Measurements from ENCODE around the gene PDZD2. TPM values are rescaled to one million over a fixed set of nuclear protein-coding genes. Genes with fewer than 3 reads are reported as not detected.
"Not testable (repeated sequence)": the region's sequence is repeated elsewhere in the genome, so short reads cannot be mapped to it uniquely, and the experiment has no call there.

Gene PDZD2
- total RNA-seq, 1 donor from 2014 or later = not detected

GRCh38 chr5:32024751-32025150 is 385.8 kb downstream of the PDZD2 start:
- DNase-seq (ENCODE audit: low spot score) = no peak
- H3K27me3 Mint-ChIP-seq (ENCODE audit: insufficient read depth) = peaks cover 2% of the 10 kb centered on the region
- no peaks in the 10 kb centered on the region for H3K36me3 Mint-ChIP-seq (ENCODE audit: low read depth)
- intact Hi-C loops (cut with micrococcal nuclease) = no loop called here
- no peaks in the 10 kb centered on the region for H3K9me3 Mint-ChIP-seq
- H3K4me1 Mint-ChIP-seq (ENCODE audit: low read depth) = peaks cover 10% of the 10 kb centered on the region
- H3K4me3 Mint-ChIP-seq = no peak overlapping the region
- no peak overlapping the region for H3K27ac Mint-ChIP-seq

GRCh38 chr5:32027093-32027716 is 388.3 kb downstream of the PDZD2 start:
- Mint-ChIP-seq H3K27ac (no peak overlapping the region), H3K4me3 (no peak overlapping the region), H3K4me1 (ENCODE audit: low read depth) (no peaks in the 10 kb centered on the region), H3K9me3 (no peaks in the 10 kb centered on the region), H3K36me3 (ENCODE audit: low read depth) (no peaks in the 10 kb centered on the region), H3K27me3 (ENCODE audit: insufficient read depth) (peaks cover 2% of the 10 kb centered on the region)
- DNase-seq (ENCODE audit: low spot score) = no peak
- intact Hi-C loops (cut with micrococcal nuclease) = no loop called here

GRCh38 chr5:32027717-32028458 is 389.0 kb downstream of the PDZD2 start:
- Mint-ChIP-seq H3K9me3 (no peaks in the 10 kb centered on the region), H3K36me3 (ENCODE audit: low read depth) (no peaks in the 10 kb centered on the region), H3K4me3 (no peak overlapping the region), H3K4me1 (ENCODE audit: low read depth) (peaks cover 4% of the 10 kb centered on the region), H3K27me3 (ENCODE audit: insufficient read depth) (peaks cover 2% of the 10 kb centered on the region), H3K27ac (no peak overlapping the region)
- intact Hi-C loops (cut with micrococcal nuclease) = no loop called here
- no peak for DNase-seq (ENCODE audit: low spot score)

- Mint-ChIP-seq H3K36me3 (ENCODE audit: low read depth) (no peaks in the 10 kb centered on the region), H3K27ac (no peak overlapping the region), H3K27me3 (ENCODE audit: insufficient read depth) (peaks cover 2% of the 10 kb centered on the region), H3K4me3 (no peak overlapping the region), H3K4me1 (ENCODE audit: low read depth) (peaks cover 13% of the 10 kb centered on the region), H3K9me3 (no peaks in the 10 kb centered on the region)
- no peak for DNase-seq (ENCODE audit: low spot score)
- intact Hi-C loops (cut with micrococcal nuclease) = no loop called here
Observed at GRCh38 chr5:32029261-32029660, 390.3 kb downstream of the PDZD2 start.

- no peak for DNase-seq (ENCODE audit: low spot score)
- no peaks in the 10 kb centered on the region for H3K9me3 Mint-ChIP-seq
- peaks cover 2% of the 10 kb centered on the region for H3K27me3 Mint-ChIP-seq (ENCODE audit: insufficient read depth)
- H3K4me1 Mint-ChIP-seq (ENCODE audit: low read depth) = peaks cover 13% of the 10 kb centered on the region
- intact Hi-C loops (cut with micrococcal nuclease) = no loop called here
- H3K27ac Mint-ChIP-seq = no peak overlapping the region
- H3K4me3 Mint-ChIP-seq = no peak overlapping the region
- no peaks in the 10 kb centered on the region for H3K36me3 Mint-ChIP-seq (ENCODE audit: low read depth)
Observed at GRCh38 chr5:32029781-32030180, 390.9 kb downstream of the PDZD2 start.

GRCh38 chr5:32030222-32030621 is 391.3 kb downstream of the PDZD2 start:
- DNase-seq (ENCODE audit: low spot score) = no peak
- intact Hi-C loops (cut with micrococcal nuclease) = no loop called here
- peaks cover 2% of the 10 kb centered on the region for H3K27me3 Mint-ChIP-seq (ENCODE audit: insufficient read depth)
- H3K9me3 Mint-ChIP-seq = no peaks in the 10 kb centered on the region
- no peak overlapping the region for H3K4me3 Mint-ChIP-seq
- no peaks in the 10 kb centered on the region for H3K36me3 Mint-ChIP-seq (ENCODE audit: low read depth)
- no peak overlapping the region for H3K27ac Mint-ChIP-seq
- peaks cover 13% of the 10 kb centered on the region for H3K4me1 Mint-ChIP-seq (ENCODE audit: low read depth)

GRCh38 chr5:32030686-32031085 is 391.8 kb downstream of the PDZD2 start:
- H3K4me1 Mint-ChIP-seq (ENCODE audit: low read depth) = peaks cover 13% of the 10 kb centered on the region
- intact Hi-C loops (cut with micrococcal nuclease) = no loop called here

GRCh38 chr5:32031089-32031488 is 392.2 kb downstream of the PDZD2 start:
- Mint-ChIP-seq H3K27me3 (ENCODE audit: insufficient read depth) (no peaks in the 10 kb centered on the region), H3K27ac (no peak overlapping the region), H3K4me1 (ENCODE audit: low read depth) (peaks cover 13% of the 10 kb centered on the region), H3K36me3 (ENCODE audit: low read depth) (no peaks in the 10 kb centered on the region), H3K4me3 (no peak overlapping the region), H3K9me3 (no peaks in the 10 kb centered on the region)
- intact Hi-C loops (cut with micrococcal nuclease) = no loop called here
- DNase-seq (ENCODE audit: low spot score) = no peak

More at GRCh38 chr5:32030686-32031085, 391.8 kb downstream of the PDZD2 start:
- no peak for DNase-seq (ENCODE audit: low spot score)
- no peaks in the 10 kb centered on the region for H3K9me3 Mint-ChIP-seq
- H3K27ac Mint-ChIP-seq = no peak overlapping the region
- no peak overlapping the region for H3K4me3 Mint-ChIP-seq
- H3K27me3 Mint-ChIP-seq (ENCODE audit: insufficient read depth) = peaks cover 2% of the 10 kb centered on the region
- H3K36me3 Mint-ChIP-seq (ENCODE audit: low read depth) = no peaks in the 10 kb centered on the region

GRCh38 chr5:32038523-32038922 is 399.6 kb downstream of the PDZD2 start:
- H3K27me3 Mint-ChIP-seq (ENCODE audit: insufficient read depth) = no peaks in the 10 kb centered on the region
- H3K4me3 Mint-ChIP-seq = no peak overlapping the region
- peaks cover 2% of the 10 kb centered on the region for H3K4me1 Mint-ChIP-seq (ENCODE audit: low read depth)
- no peaks in the 10 kb centered on the region for H3K36me3 Mint-ChIP-seq (ENCODE audit: low read depth)
- H3K9me3 Mint-ChIP-seq = no peaks in the 10 kb centered on the region
- intact Hi-C loops (cut with micrococcal nuclease) = no loop called here
- no peak for DNase-seq (ENCODE audit: low spot score)
- H3K27ac Mint-ChIP-seq = no peak overlapping the region

- H3K4me3 Mint-ChIP-seq; intact Hi-C loops (cut with micrococcal nuclease); H3K36me3 Mint-ChIP-seq (ENCODE audit: low read depth); DNase-seq (ENCODE audit: low spot score); H3K27me3 Mint-ChIP-seq (ENCODE audit: insufficient read depth); H3K4me1 Mint-ChIP-seq (ENCODE audit: low read depth); H3K9me3 Mint-ChIP-seq; H3K27ac Mint-ChIP-seq: not testable (repeated sequence)
Observed at GRCh38 chr5:32039133-32039532, 400.2 kb downstream of the PDZD2 start.

GRCh38 chr5:32039601-32040000 is 400.7 kb downstream of the PDZD2 start:
- H3K9me3 Mint-ChIP-seq; H3K4me3 Mint-ChIP-seq; H3K36me3 Mint-ChIP-seq (ENCODE audit: low read depth); H3K27me3 Mint-ChIP-seq (ENCODE audit: insufficient read depth); H3K4me1 Mint-ChIP-seq (ENCODE audit: low read depth); intact Hi-C loops (cut with micrococcal nuclease); DNase-seq (ENCODE audit: low spot score); H3K27ac Mint-ChIP-seq: not testable (repeated sequence)

GRCh38 chr5:32040181-32040695 is 401.3 kb downstream of the PDZD2 start:
- H3K4me3 Mint-ChIP-seq; DNase-seq (ENCODE audit: low spot score); H3K9me3 Mint-ChIP-seq; intact Hi-C loops (cut with micrococcal nuclease); H3K27me3 Mint-ChIP-seq (ENCODE audit: insufficient read depth); H3K4me1 Mint-ChIP-seq (ENCODE audit: low read depth); H3K27ac Mint-ChIP-seq; H3K36me3 Mint-ChIP-seq (ENCODE audit: low read depth): not testable (repeated sequence)

GRCh38 chr5:32042551-32042961 is 403.6 kb downstream of the PDZD2 start:
- Mint-ChIP-seq H3K4me3 (no peak overlapping the region), H3K4me1 (ENCODE audit: low read depth) (no peaks in the 10 kb centered on the region), H3K9me3 (no peaks in the 10 kb centered on the region), H3K27me3 (ENCODE audit: insufficient read depth) (no peaks in the 10 kb centered on the region), H3K27ac (no peak overlapping the region), H3K36me3 (ENCODE audit: low read depth) (no peaks in the 10 kb centered on the region)
- intact Hi-C loops (cut with micrococcal nuclease) = no loop called here
- no peak for DNase-seq (ENCODE audit: low spot score)

Data from activated T-helper 1 cell treated with anti-CD3 and anti-CD28 coated beads, Interleukin-12 subunit alpha, Interleukin-12 subunit beta, Interleukin-2, Interleukin-4 antibody, amounts not matched to agents 30 ng/mL and 10 ng/mL and 1 ng/mL, durations not matched to agents 14 hours and 24 hours and 36 hours (primary cell).